Measurements from ENCODE around the gene SHISA2. TPM values are rescaled to one million over a fixed set of nuclear protein-coding genes. Genes with fewer than 3 reads are reported as not detected.

SHISA2 gene
- polyA plus RNA-seq, 3 donors, result 0.09 to 0.67 (median 0.62) TPM

DNA sequence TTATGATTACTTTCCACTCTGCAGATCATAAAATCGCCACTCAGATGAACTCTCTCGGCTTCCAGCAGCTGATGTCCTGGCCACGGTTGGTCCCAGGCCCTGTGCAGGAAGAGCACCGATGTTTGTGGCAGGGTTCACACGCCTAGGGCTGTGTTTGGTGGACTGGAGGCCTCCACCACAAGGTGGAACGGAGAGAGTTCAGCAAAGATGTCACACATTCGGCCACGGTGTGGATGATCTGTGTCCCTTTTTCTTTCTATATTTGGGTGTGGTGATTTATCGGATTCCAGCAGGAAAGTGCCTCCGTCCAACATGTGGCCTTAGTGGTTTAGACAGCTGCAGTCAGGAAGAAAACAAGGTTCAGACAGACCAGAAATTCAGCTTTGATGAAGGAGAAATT lies 521 bp upstream of the SHISA2 start:
- 37 to 47% (median 46%) methylated on average over 10 of the region's 10 CpGs for WGBS, 3 donors
- no peak overlapping the region for H3K27ac ChIP-seq (ENCODE audit: low read depth, low read length)

DNA sequence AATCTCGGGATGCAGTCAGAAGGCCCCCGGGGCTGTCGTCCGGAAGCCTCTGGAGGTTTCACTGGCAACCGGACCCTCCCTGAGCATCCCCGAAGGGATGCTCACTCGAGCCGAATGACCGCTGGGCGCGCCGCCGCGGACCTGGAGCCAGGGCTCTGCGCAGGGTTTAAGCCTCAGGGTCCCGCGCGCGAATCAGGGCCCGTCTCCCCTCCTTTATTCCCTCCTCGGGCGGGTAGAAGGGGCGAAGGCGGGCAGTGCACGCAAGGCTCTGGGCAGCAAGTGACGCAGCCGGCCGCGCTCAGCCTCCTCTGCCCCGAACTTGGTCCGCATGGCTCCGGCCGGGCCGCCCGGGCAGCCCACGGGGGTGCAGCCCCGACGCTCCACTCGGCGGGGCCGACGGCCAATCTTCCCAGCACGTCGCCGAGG lies 572 bp downstream of the SHISA2 start:
- WGBS, 3 donors, result 2% methylated on average over 39 to 45 of the region's 45 CpGs
- H3K27ac ChIP-seq (ENCODE audit: low read depth, low read length), result no peak overlapping the region

DNA sequence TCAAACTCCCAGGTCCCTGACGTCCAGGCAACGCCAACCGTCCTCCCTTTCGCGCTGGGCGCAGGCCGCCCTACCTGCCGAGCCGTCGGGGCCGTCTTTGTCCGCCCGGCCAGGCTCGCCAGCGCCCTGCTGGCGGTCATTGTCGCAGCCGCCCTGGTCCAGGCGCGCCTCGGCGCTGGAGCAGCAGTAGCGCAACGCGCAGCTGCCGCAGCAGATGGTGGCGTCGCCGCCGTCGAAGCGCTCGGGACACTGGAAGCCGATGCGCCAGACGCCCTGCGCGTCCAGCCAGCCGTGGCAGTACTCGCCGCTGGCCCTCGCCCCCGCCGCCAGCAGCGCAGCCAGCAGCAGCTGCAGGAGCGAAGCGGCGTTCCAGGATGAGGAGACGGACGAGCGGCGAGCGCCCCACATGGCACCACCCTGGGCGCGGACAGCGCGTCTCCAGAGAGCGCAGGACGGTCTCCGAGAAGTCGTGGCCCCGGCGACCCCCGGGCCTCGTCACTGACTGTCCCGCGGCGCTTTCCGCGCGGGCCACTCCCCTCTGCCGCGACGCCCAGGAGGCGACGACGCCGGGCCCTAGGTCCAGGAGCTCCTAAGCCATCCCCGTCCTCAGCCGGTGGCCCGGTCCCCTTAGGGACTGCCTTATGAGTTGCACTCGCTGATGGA lies 1.1 kb downstream of the SHISA2 start:
- 2 to 6% (median 5%) methylated on average over 78 to 82 of the region's 82 CpGs for WGBS, 3 donors
- no peak overlapping the region for H3K27ac ChIP-seq (ENCODE audit: low read depth, low read length)

DNA sequence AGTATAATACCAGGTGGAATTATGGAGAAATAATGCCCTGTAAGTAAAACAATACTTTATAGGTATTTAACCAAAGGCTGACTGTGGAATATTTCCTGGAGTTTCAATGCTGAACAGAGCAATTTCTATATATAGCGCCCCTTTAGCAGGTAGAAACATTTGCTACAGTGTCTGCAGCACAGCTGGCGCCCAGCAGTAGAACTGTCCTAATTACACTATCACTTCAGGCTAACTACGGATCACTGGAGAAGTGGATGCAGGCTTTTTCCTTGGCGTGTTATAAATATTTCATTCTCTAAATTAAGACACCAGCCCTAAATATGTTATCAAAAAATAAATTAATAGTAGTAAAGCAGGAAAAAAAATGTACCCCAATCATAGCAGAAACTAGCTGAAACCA lies 3.1 kb downstream of the SHISA2 start:
- 52 to 67% (median 67%) methylated on average over 4 of the region's 4 CpGs for WGBS, 3 donors
- no peak overlapping the region for H3K27ac ChIP-seq (ENCODE audit: low read depth, low read length)

DNA sequence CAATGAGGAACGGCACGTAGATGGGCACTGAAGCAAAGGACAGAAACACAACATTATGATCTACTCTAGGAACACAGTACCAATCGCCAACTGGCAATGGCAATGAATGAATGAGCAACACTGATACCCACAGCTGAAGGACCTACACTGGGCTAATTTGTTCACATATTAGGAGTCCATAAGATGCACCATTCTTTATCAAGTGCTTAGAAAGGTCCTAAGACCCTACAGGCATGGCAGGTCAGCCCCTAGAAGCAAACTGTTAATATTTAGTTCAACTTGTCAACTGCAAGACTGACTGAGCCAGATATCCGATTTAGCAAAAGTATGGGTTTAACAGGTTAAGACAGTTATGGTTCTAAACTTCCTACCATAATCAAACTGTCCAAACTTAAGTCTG lies 4.8 kb downstream of the SHISA2 start:
- WGBS, 3 donors, result 90 to 96% (median 95%) methylated on average over 4 of the region's 4 CpGs
- H3K27ac ChIP-seq (ENCODE audit: low read depth, low read length), result no peak overlapping the region

DNA sequence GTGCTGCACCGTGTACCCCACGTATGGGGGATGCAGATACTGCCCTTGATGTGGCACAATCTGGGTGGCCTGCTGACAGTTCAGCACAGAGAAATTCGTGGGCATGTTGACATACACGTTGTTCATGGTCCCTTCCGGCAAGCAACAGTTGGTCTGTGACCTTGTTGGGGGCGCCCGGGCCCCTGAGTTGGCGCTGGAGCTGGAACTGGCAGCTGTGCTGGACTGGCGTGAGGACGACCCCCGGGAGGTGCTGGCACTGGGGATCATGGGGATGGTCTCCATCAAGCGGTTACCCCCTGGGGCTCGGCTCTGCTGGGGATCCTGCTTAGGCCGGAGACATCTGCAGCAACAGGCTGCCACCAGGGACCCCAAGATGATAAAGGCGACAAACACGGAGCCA lies 5.2 kb downstream of the SHISA2 start:
- WGBS, 3 donors, result 89 to 93% (median 92%) methylated on average over 16 of the region's 16 CpGs
- no peak overlapping the region for H3K27ac ChIP-seq (ENCODE audit: low read depth, low read length)

DNA sequence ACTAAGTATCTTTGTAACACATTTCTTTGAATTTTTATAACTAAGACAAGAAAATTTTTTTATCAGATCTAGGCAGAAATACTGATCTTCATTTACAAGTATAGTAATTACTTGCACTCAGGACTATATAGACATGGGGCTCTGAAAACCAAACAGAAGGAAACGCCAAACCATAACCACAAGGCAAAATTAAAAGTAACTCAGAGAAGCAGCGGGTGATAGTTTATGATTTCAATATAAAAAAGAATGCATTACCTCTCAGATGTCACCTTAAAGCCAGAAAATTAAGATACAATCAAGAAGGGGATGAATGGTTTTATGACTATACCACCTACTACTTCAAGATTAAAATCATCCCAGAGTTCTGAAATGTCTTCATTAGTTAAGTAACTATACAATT lies 6.7 kb downstream of the SHISA2 start:
- WGBS, 3 donors, result 72 to 93% (median 74%) methylated on average over 2 of the region's 2 CpGs

DNA sequence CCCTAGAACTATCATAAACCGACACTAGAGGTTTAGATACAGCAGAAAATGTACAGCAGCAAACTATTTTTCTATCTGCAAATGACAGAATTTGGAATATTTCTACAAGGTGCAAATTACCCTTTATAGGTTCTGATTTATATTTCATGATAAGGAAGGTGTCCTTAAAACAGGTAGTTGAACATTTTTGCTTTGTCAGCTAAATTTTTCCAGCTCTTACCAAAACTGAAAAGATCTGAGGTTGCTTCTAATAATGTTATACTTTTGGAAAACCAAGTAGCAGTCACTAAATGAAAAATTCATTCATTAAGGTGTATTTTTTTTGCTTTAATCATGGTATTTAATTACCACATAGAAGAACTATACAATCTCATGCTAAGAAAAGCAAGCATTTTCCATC lies 9.0 kb downstream of the SHISA2 start:
- 75 to 79% (median 79%) methylated on average over 1 of the region's 1 CpG for WGBS, 3 donors
- no peak overlapping the region for H3K27ac ChIP-seq (ENCODE audit: low read depth, low read length)

More for the DNA sequence above, 6.7 kb downstream of the SHISA2 start:
- H3K27ac ChIP-seq (ENCODE audit: low read depth, low read length), result no peak overlapping the region

DNA sequence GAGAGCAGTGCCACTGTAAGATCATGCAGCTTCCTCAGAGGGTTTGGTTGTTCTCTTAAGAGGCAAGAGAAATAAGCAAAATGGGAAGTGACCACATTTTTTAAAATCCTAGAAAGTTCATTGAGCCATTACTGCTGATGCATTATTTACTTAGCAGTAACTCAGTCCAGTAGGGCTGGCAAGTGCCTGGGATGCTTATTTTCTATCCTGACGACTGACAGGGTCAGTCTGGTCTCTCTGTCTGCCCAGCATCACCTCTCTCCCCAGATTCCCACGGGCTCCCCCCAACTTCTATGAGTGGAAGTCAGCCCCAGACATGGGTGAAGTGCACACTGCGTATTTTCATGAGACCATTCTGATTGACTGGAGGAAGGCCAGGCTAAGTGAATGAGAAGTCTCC lies 10.4 kb downstream of the SHISA2 start:
- WGBS, 3 donors, result 65 to 72% (median 70%) methylated on average over 3 of the region's 3 CpGs

DNA sequence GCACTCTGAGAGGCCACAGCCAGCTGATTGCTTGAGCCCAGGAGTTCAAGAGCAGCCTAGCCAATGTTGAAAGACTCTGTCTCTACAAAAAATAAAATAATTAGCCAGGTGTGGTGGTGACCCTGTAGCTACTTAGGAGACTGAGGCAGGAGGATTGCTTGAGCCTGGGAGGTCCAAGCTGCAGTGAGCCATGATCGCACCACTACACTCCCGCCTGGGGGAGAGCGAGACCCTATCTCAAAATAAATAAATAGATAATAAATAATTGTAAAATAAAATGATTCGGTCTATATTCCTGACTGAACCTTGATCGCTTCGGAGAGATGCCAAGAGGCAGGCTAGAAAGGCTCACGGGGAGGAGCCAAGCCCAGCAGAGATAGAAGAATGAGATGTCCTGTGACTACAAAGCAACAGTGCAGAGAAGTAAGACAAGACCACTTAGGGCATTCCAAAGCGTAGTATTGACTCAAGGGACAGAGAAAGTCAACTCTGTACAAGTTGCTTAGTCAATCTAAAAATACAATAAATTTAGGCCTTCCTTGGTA lies 12.8 kb downstream of the SHISA2 start:
- WGBS, 3 donors, result 93 to 95% (median 94%) methylated on average over 8 of the region's 8 CpGs

More for the DNA sequence above, 10.4 kb downstream of the SHISA2 start:
- no peak overlapping the region for H3K27ac ChIP-seq (ENCODE audit: low read depth, low read length)

DNA sequence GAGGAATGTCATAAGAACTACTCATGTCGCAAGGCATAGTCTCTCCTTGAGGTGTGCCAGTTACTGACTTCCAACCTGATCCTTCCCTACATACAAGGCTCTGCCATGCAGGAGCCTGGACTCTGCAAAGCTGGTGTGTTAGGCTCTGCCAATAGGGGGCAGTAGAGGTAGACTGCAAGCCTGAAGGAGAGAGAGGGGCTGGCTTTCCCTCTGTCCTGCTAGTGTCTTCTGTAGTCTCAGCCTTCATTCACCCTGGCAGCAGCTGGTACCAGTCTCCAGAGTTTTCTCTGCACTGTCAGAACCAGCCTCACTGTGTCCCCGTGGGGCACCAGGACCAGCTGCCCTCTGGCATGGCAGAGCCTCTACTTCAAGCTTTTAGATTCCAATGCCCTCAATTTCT lies 14.5 kb downstream of the SHISA2 start:
- no peak overlapping the region for H3K27ac ChIP-seq (ENCODE audit: low read depth, low read length)
- WGBS, 3 donors, result 47 to 51% (median 51%) methylated on average over 2 of the region's 2 CpGs

More for the DNA sequence above, 12.8 kb downstream of the SHISA2 start:
- H3K27ac ChIP-seq (ENCODE audit: low read depth, low read length), result no peak overlapping the region

DNA sequence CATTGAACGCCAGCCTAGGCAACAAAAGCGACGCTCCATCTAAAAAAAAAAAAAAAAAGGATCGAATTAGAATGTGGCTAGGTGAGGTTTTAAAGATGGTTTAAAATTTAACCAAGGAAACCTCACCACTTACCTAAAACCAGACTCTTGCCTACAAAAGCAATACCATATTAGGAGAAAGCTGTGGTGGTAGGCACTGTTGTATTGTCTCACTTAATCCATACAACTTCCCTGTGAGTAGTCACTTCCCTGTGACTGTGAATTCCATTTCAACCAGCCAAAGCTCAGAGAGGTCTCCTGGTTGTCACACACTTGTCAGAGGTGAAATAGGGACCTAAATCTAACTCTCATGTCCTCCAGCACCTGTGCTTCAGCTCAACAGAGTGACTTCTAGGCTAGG lies 15.4 kb downstream of the SHISA2 start:
- 62 to 92% (median 88%) methylated on average over 4 of the region's 4 CpGs for WGBS, 3 donors
- no peak overlapping the region for H3K27ac ChIP-seq (ENCODE audit: low read depth, low read length)

DNA sequence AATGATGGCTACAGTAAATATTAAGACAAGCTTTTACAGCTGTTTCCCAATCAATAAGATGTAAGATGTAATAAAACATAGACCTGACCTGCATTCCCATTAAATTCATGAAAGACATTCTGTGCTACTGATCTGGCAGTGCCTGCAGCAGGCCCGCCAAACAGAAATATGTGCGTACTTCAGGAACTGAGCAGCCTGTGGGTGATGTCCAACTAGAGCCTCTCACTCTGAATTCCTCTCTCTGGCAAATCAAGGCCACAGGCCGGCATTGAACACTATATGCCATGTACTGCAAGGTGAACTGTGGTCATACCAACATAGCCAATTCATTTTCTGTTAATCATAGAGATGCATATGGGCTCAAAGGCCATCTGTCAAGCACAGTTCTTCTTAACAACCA lies 17.8 kb downstream of the SHISA2 start:
- WGBS, 3 donors, result 73 to 91% (median 73%) methylated on average over 3 of the region's 3 CpGs
- no peak overlapping the region for H3K27ac ChIP-seq (ENCODE audit: low read depth, low read length)

DNA sequence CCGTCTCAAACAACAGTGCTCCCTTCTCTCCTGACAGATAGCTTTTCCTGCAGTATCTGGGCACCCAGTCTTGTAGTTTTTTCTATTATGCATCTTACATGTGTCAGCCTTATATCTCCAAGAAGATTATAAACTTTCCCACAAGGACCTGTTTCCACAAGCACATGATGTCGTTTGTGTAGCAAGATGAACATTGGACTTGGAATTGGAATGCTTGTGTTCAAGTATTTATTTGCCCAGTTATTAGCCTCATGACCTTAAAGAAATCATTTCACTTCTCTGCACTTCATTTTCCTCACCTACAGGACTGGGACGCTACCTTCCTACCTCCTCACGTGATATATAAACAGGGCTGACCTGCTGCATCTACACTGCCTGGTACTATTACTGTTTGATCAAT lies 21.5 kb downstream of the SHISA2 start:
- H3K27ac ChIP-seq (ENCODE audit: low read depth, low read length), result no peak overlapping the region
- 71 to 89% (median 89%) methylated on average over 4 of the region's 4 CpGs for WGBS, 3 donors

DNA sequence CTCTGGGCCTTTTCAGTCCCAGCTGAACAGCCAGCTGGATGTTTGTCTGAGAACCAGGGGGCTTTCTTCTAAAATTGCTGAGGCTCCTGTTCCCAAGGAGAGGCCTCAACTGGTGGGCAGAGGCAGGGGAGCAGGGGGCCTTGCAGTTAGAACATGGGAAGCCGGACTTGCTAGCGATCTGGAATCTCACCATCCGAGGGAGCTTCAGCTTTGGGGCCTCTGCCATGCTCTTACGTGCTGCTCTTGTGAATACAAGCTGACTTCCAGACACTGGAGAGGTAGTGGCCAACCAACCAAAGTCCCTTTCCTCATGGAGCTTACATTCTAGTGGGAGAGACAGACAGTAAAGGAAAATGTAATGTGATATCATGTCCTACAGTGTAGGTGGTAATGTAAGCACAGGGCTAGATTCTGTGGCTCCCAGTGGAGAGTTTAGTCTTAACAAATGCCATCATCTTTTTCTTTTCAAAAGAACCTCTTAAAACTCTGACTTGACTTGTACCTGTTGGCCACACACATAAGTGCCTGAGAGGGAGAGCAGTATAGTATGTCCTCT lies 22.2 kb downstream of the SHISA2 start:
- WGBS, 3 donors, result 92 to 96% (median 93%) methylated on average over 4 of the region's 4 CpGs
- no peak overlapping the region for H3K27ac ChIP-seq (ENCODE audit: low read depth, low read length)

DNA sequence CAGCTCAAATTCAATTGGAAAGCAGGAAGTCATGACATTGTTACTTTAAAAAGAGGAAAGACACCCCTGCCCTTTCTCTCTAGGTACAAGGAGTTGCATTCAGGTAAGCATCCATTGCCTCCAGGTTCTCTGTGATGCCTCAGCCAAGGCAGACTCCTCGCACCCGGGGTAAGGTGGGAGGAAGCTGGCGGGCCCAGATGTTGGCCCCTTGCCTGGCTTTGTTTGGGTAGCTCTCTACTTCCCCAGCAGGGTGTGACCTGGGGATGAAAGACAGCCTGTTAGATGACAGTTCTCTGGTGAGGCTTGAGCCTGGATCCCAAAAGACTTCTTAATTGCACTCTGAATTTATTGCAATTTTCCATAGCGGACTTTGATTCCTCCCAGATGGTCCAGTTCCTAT lies 25.6 kb downstream of the SHISA2 start:
- WGBS, 3 donors, result 68 to 96% (median 74%) methylated on average over 4 of the region's 4 CpGs
- H3K27ac ChIP-seq (ENCODE audit: low read depth, low read length), result no peak overlapping the region

DNA sequence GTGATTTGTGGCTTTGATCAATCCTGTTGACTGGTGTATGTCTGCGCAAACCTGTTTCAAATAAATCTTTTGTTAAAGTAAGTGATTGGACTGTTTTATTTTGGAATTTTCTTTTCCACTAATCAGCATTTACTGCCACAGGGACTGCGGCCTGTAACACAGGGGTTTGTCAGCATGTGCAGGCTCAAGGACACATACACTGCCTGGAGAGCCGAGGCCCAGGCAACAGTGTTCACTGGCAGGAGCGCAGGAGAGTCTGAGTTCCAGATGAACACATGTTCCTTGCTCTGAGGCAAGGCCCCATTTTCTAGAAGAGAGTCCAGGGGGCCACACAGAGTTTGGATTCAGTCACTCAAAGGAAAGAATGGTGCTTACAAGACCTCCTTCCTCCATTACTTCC lies 26.0 kb downstream of the SHISA2 start:
- no peak overlapping the region for H3K27ac ChIP-seq (ENCODE audit: low read depth, low read length)
- WGBS, 3 donors, result 65 to 94% (median 92%) methylated on average over 4 of the region's 4 CpGs

DNA sequence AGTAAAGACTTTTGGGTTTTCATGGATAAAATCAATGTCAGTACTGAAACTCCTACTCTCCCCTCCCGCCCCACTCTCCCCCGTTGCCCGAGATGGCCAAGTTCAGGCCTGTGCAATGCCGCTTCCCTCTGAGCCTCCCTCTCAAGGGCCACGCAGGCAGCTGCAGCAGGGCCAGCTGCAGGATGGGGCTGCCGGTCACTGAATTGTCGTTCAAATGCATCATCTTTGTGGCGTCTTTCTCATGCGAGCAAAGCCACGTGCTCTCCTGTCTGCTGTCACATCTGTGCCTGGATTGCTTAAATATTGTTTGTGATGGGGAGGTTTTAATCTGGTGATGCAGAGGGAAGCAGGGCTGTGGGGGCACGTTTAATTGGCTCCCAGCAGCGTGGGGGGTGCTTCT lies 26.6 kb downstream of the SHISA2 start:
- 81 to 90% (median 82%) methylated on average over 12 of the region's 12 CpGs for WGBS, 3 donors
- no peak overlapping the region for H3K27ac ChIP-seq (ENCODE audit: low read depth, low read length)

DNA sequence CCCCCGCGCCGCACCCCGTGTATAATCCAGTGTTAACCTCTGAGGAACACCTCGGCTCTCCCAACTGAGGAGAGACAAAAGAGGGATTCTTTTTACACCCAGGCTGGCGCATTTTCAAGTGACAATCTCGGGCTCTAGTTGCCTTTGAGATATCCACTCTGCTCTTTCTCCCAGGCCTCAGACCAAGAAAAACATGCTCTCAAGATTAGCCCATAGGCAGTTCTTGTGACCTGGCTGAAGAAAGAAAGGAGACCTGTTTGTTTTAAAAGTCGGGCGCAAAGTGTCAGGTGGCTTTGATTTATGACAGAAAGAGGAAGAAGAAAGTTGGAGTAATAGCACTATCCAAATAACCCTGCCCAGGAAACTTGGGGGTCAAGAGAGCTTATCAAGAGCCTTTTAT lies 27.3 kb downstream of the SHISA2 start:
- no peak overlapping the region for H3K27ac ChIP-seq (ENCODE audit: low read depth, low read length)
- WGBS, 3 donors, result 50 to 75% (median 72%) methylated on average over 9 of the region's 9 CpGs

Data from adipose tissue (tissue), 3 donors.